ENCODE measurements around the gene MYO3B. TPM values are rescaled to one million over a fixed set of nuclear protein-coding genes. Genes with fewer than 3 reads are reported as not detected.

The MYO3B gene
- total and polyA plus RNA-seq, 2 donors (not counting 3 experiments of a cell fraction or from before 2014, with no cell fraction given), result 0.03 TPM; not detected in 1

GRCh38 chr2:170206246-170206645 lies 28.3 kb downstream of the MYO3B start:
- H4K20me1 ChIP-seq (replicated peaks; ENCODE audit: control insufficient read depth, extremely low read depth, insufficient read depth, low read length), result no peaks in the 10 kb centered on the region
- dilution Hi-C loops (cut with MboI; ENCODE audit: extremely low pct_ligation_motif_present, low sequenced_read_pairs), result no loop called here

More at GRCh38 chr2:170206246-170206645, 28.3 kb downstream of the MYO3B start:
- Histone ChIP-seq H3K4me2 (ENCODE audit: insufficient read depth, low read length) (no peak overlapping the region), H3K27me3 (ENCODE audit: control insufficient read depth in 2 of 2, insufficient read depth in 2 of 2, low read length in 2 of 2) (peaks cover 5% of the 10 kb centered on the region in 2 experiments), H3K27ac (ENCODE audit: insufficient read depth, low read depth, low read length) (no peak overlapping the region), H2AFZ (ENCODE audit: low read depth, low read length) (no peak overlapping the region), H3K4me1 (ENCODE audit: control insufficient read depth, extremely low read depth, insufficient read depth, low read length) (no peaks in the 10 kb centered on the region), H3K9ac (replicated peaks; ENCODE audit: extremely low read depth, insufficient read depth, low read length) (no peak overlapping the region), H3K79me2 (ENCODE audit: control insufficient read depth, insufficient read depth, low read length) (no peaks in the 10 kb centered on the region), H3K9me3 (replicated peaks; ENCODE audit: control insufficient read depth, insufficient read depth, low read length) (no peaks in the 10 kb centered on the region), H3K4me3 (replicated peaks in 1 of 3; ENCODE audit: insufficient read depth in 1 of 3, low read depth in 1 of 3, low read length in 3 of 3) (no peak overlapping the region), H3K9me1 (replicated peaks; ENCODE audit: control insufficient read depth, extremely low read depth, insufficient read depth, low read length) (no peaks in the 10 kb centered on the region), H3K36me3 (ENCODE audit: control insufficient read depth in 2 of 2, extremely low read depth in 1 of 2, insufficient read depth in 2 of 2, low read length in 2 of 2) (no peaks in the 10 kb centered on the region)
- ChIA-PET POLR2A (no interaction called here), CTCF (no interaction called here)
- BruUV-seq (replicated peaks), result no TSS peak
- TF ChIP-seq CTCF (IDR thresholded peaks at IDR 0.05; ENCODE audit: extremely low read depth in 1 of 2, insufficient read depth in 1 of 2, low read depth in 1 of 2, low read length in 2 of 2), result no peak
- no peak for TF ChIP-seq MYC (IDR thresholded peaks at IDR 0.05; ENCODE audit: low read depth, low read length)
- no peak for TF ChIP-seq POLR2AphosphoS5 (IDR thresholded peaks at IDR 0.05; ENCODE audit: insufficient read depth, low read depth, low read length)
- TF ChIP-seq POLR2A (IDR thresholded peaks at IDR 0.05; ENCODE audit: low read depth, low read length), result no peak
- no peak for TF ChIP-seq GATA2 (IDR thresholded peaks at IDR 0.05; ENCODE audit: insufficient read depth, insufficient read length, low read depth, low read length)
- TF ChIP-seq MAX (IDR thresholded peaks at IDR 0.05; ENCODE audit: insufficient read depth, insufficient read length), result no peak
- no peak for TF ChIP-seq FOS (IDR thresholded peaks at IDR 0.05; ENCODE audit: borderline replicate concordance, insufficient read depth, low read length)
- no peak for TF ChIP-seq EZH2 (IDR thresholded peaks at IDR 0.05; ENCODE audit: borderline replicate concordance, low read depth, low read length, severe bottlenecking)
- FAIRE-seq (no peak), DNase-seq (ENCODE audit: low read depth, low spot score) (no peak)
- intact Hi-C loops (cut with micrococcal nuclease), result no loop called here
